Adrenal gland (tissue), 5 donors: ENCODE data around the gene LTB.

Experiments used
- POLR2A ChIP-seq, 2 donors: fragments of 450-650 bp; IDR thresholded peaks; one replicate each; pipeline ENCODE4 v1.6.1; 2017; ENCODE audit warnings: antibody characterized with exemption in 2 of 2, mild to moderate bottlenecking in 2 of 2, moderate library complexity in 1 of 2
- TF ChIP-seq, protein P1 (sequence below), 6 experiments: fragments of 450-650 bp in 4 of 6; fragments of 200-600 bp in 2 of 6; sonication (generic) in 1 of 6; IDR thresholded peaks; 1 replicate in 5 of 6; 2 replicates in 1 of 6; pipeline versions ENCODE4 v1.5.1 to v1.8.0; 2016 to 2021; ENCODE audit warnings: antibody characterized with exemption in 6 of 6, mild to moderate bottlenecking in 2 of 6, moderate library complexity in 1 of 6
- donor health status: DM: no; HTN: no; CAD: no.

DNA sequence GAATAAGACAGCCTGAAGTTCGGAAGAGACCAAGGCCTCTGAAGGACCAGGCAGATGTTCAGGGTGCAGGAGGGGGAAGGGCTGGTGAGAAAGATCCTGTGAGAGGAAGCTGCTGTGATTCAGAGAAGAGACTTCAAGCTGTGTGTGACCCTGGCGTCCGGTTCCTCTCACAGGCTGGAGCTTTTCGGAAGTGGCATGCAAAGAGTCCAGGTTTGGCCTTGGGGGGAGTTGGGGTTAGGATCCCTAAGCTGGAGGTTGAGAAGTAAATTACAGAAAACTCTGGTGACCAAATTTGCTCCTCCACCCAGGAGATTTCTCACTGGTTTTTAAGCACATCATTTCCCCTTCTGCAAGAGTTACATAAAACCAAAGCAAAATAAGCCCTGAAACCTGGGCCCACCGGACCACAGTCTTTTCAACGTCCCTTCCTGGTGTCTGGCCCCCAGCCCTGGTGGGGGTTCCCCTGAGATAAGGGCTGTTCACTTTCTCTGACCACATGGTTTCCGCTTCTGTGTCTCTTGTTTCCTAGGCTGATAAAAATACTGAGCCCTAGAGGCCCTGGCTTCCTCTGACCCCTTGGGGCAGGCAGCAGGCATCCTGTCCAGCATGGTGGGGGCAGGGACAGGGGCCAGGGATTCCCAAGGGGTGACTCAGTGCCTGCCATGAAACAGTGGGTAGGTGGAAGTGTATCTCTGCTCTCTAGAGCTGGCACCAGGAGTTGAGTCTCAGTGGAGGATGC is 22.1 kb downstream of the LTB start:
- TF ChIP-seq, protein P1, sequence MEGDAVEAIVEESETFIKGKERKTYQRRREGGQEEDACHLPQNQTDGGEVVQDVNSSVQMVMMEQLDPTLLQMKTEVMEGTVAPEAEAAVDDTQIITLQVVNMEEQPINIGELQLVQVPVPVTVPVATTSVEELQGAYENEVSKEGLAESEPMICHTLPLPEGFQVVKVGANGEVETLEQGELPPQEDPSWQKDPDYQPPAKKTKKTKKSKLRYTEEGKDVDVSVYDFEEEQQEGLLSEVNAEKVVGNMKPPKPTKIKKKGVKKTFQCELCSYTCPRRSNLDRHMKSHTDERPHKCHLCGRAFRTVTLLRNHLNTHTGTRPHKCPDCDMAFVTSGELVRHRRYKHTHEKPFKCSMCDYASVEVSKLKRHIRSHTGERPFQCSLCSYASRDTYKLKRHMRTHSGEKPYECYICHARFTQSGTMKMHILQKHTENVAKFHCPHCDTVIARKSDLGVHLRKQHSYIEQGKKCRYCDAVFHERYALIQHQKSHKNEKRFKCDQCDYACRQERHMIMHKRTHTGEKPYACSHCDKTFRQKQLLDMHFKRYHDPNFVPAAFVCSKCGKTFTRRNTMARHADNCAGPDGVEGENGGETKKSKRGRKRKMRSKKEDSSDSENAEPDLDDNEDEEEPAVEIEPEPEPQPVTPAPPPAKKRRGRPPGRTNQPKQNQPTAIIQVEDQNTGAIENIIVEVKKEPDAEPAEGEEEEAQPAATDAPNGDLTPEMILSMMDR (IDR thresholded peaks at IDR 0.05), result peak in 1 of 6 experiments; percentile 7
- TF ChIP-seq POLR2A (IDR thresholded peaks at IDR 0.05), result no peak
